ENCODE data around the gene DFFB. TPM values are rescaled to one million over a fixed set of nuclear protein-coding genes. Genes with fewer than 3 reads are reported as not detected.
"Not testable (repeated sequence)": the region's sequence is repeated elsewhere in the genome, so short reads cannot be mapped to it uniquely, and the experiment has no call there.

The DFFB gene
- total RNA-seq (ENCODE audit: low replicate concordance), result 3.6 and 7.8 TPM in 2 replicates

GRCh38 chr1:3856923-3857790 is at the start of gene DFFB, which contains the start of gene CEP104:
DFFB (plus strand) TSS chr1:3857476; CDS start chr1:3857604, 128 bp downstream.
CEP104 (minus strand) TSS chr1:3857211; CDS start chr1:3852407, 4,804 bp downstream.
- TF ChIP-seq CTCF (IDR thresholded peaks at IDR 0.05; ENCODE audit: insufficient read depth, low read length), result no peak
- DNase-seq (ENCODE audit: low read depth), result peak; percentile 71
- H3K4me3 ChIP-seq (ENCODE audit: low read depth, low read length), result peak within 1 kb of the TSS; percentile 98

- DNase-seq (ENCODE audit: low read depth), result no peak
- H3K4me3 ChIP-seq (ENCODE audit: low read depth, low read length), result no peak overlapping the region
- TF ChIP-seq CTCF (IDR thresholded peaks at IDR 0.05; ENCODE audit: insufficient read depth, low read length), result no peak
Observed at GRCh38 chr1:3807769-3808168, 49.5 kb upstream of the DFFB start.

GRCh38 chr1:3809680-3810079 is 47.6 kb upstream of the DFFB start:
- H3K4me3 ChIP-seq (ENCODE audit: low read depth, low read length), result no peak overlapping the region
- DNase-seq (ENCODE audit: low read depth), result no peak
- TF ChIP-seq CTCF (IDR thresholded peaks at IDR 0.05; ENCODE audit: insufficient read depth, low read length), result no peak

- not testable (repeated sequence) for DNase-seq (ENCODE audit: low read depth); H3K4me3 ChIP-seq (ENCODE audit: low read depth, low read length)
Observed at GRCh38 chr1:3810149-3810761, 47.0 kb upstream of the DFFB start.

GRCh38 chr1:3811595-3811911 is 45.7 kb upstream of the DFFB start:
- DNase-seq (ENCODE audit: low read depth), result no peak
- TF ChIP-seq CTCF (IDR thresholded peaks at IDR 0.05; ENCODE audit: insufficient read depth, low read length), result no peak
- no peak overlapping the region for H3K4me3 ChIP-seq (ENCODE audit: low read depth, low read length)

GRCh38 chr1:3814065-3814464 is 43.2 kb upstream of the DFFB start:
- no peak for DNase-seq (ENCODE audit: low read depth)
- TF ChIP-seq CTCF (IDR thresholded peaks at IDR 0.05; ENCODE audit: insufficient read depth, low read length), result no peak

GRCh38 chr1:3814771-3815561 is 42.3 kb upstream of the DFFB start:
- no peak for DNase-seq (ENCODE audit: low read depth)
- no peak overlapping the region for H3K4me3 ChIP-seq (ENCODE audit: low read depth, low read length)
- no peak for TF ChIP-seq CTCF (IDR thresholded peaks at IDR 0.05; ENCODE audit: insufficient read depth, low read length)

More at GRCh38 chr1:3814065-3814464, 43.2 kb upstream of the DFFB start:
- H3K4me3 ChIP-seq (ENCODE audit: low read depth, low read length), result no peak overlapping the region
